K562 (cell line): ENCODE results near the gene OGDH. TPM values are rescaled to one million over a fixed set of nuclear protein-coding genes. Genes with fewer than 3 reads are reported as not detected.

Experiments
- ATAC-seq: fragments of 200-7000 bp; cut with Tn5 transposase; 3 replicates; pipeline ENCODE4 v1.9.1; 2020; ENCODE audit warnings: moderate library complexity
- BruUV-seq: library from RNA; stranded (reverse); fragments of 400-500 nt; replicated peaks from 2 replicates; lab custom pipeline; 2021; lab: Mats Ljungman, UMichigan
- CTCF ChIA-PET: fragments of 300-600 bp; formaldehyde crosslinking; extraction: SDS; loops from one replicate; lab custom pipeline; 2021; ENCODE audit warnings: low intra/inter-chr PET ratio; lab: Yijun Ruan, JAX
- POLR2A ChIA-PET: fragments of 300-600, 350-650 bp; sonication (Branson Sonifier 250); formaldehyde crosslinking; extraction: SDS; loops from one replicate; lab custom pipeline; 2021; ENCODE audit warnings: antibody characterized with exemption, inconsistent platforms; lab: Yijun Ruan, JAX
- DNase-seq, 4 experiments: peaks; one replicate each; pipeline versions ENCODE4 v3.0.0 to v3.0.0-alpha.2; 2011 to 2018; ENCODE audit warnings: low spot score in 3 of 4, mixed read lengths in 3 of 4; ENCODE audit errors: extremely low read depth in 1 of 4
- FAIRE-seq: peaks from 2 replicates; lab custom pipeline; 2011; peaks lifted over from hg19 to GRCh38; lab: Jason Lieb, UNC
- H2AFZ ChIP-seq: 2 replicates; pipeline ENCODE4 v1.6.0; 2011; ENCODE audit warnings: low read depth, low read length, control low read depth, inconsistent platforms
- H3K27ac ChIP-seq: fragments of 200-600 bp; 3 replicates; pipeline ENCODE4 v1.8.0; 2011; ENCODE audit warnings: low read depth, mild to moderate bottlenecking, control low read depth, inconsistent platforms, low read length, moderate library complexity, mixed read lengths; ENCODE audit errors: extremely low read depth
- H3K27me3 ChIP-seq, 2 experiments: fragments of 300-600 bp in 1 of 2; 2 replicates in 1 of 2; 3 replicates in 1 of 2; pipeline versions ENCODE4 v1.6.0 to v1.8.0; 2011; ENCODE audit warnings: inconsistent platforms in 2 of 2, low read length in 2 of 2, mild to moderate bottlenecking in 1 of 2, mixed read lengths in 1 of 2, moderate library complexity in 1 of 2; ENCODE audit not compliant: control insufficient read depth in 2 of 2, insufficient read depth in 2 of 2
- H3K36me3 ChIP-seq: fragments of 300-600 bp; 3 replicates; pipeline ENCODE4 v1.8.0; 2011; ENCODE audit warnings: mild to moderate bottlenecking, low read length, inconsistent platforms; ENCODE audit not compliant: control insufficient read depth, insufficient read depth
- H3K4me1 ChIP-seq, 2 experiments: fragments of 200-600 bp in 1 of 2; replicated peaks in 1 of 2; 2 replicates in 1 of 2; 3 replicates in 1 of 2; pipeline versions ENCODE4 v1.5.1 to v1.8.0; 2011; ENCODE audit warnings: inconsistent platforms in 2 of 2, low read length in 2 of 2, mild to moderate bottlenecking in 1 of 2, mixed read lengths in 1 of 2, moderate library complexity in 1 of 2; ENCODE audit not compliant: control insufficient read depth in 2 of 2, insufficient read depth in 2 of 2
- H3K4me2 ChIP-seq: 2 replicates; pipeline ENCODE4 v1.6.1; 2011; ENCODE audit warnings: low read length, control low read depth, inconsistent platforms, mixed read lengths; ENCODE audit not compliant: insufficient read depth
- H3K4me3 ChIP-seq: fragments of 200-600 bp; sonication (generic), shearing (Covaris generic); 2 replicates; pipeline ENCODE4 v1.5.1; 2016; ENCODE audit warnings: control low read depth, inconsistent platforms
- H3K79me2 ChIP-seq: fragments of 200-600 bp; 3 replicates; pipeline ENCODE4 v1.8.0; 2011; ENCODE audit warnings: low read length, inconsistent platforms; ENCODE audit not compliant: control insufficient read depth, insufficient read depth
- H3K9ac ChIP-seq, 2 experiments: 2 replicates each; pipeline versions ENCODE4 v1.6.0 to v1.6.1; 2011; ENCODE audit warnings: low read depth in 2 of 2, low read length in 2 of 2, control low read depth in 1 of 2, inconsistent platforms in 1 of 2, mild to moderate bottlenecking in 1 of 2, mixed read lengths in 1 of 2; ENCODE audit not compliant: insufficient read depth in 1 of 2
- H3K9me1 ChIP-seq: one replicate; pipeline ENCODE4 v1.6.0; 2011; ENCODE audit warnings: inconsistent platforms, mild to moderate bottlenecking, low read length, moderate library complexity; ENCODE audit not compliant: control insufficient read depth, insufficient read depth
- H3K9me3 ChIP-seq: replicated peaks from 2 replicates; pipeline ENCODE4 v1.5.1; 2011; ENCODE audit warnings: low read depth, low read length, inconsistent platforms; ENCODE audit not compliant: control insufficient read depth, insufficient read depth
- H4K20me1 ChIP-seq: replicated peaks from 2 replicates; pipeline ENCODE4 v1.6.1; 2011; ENCODE audit warnings: low read length, inconsistent platforms, mixed read lengths; ENCODE audit not compliant: control insufficient read depth, insufficient read depth
- HNRNPUL1 ChIP-seq: fragments of 200-400 bp; formaldehyde crosslinking; IDR thresholded peaks from 2 replicates; pipeline ENCODE4 v1.6.1; 2017; ENCODE audit warnings: low read length
- PKNOX1 ChIP-seq: fragments of 450-650 bp; IDR thresholded peaks from 2 replicates; pipeline ENCODE4 v1.6.1; 2016
- POLR2A ChIP-seq: fragments of 450-650 bp; conservative IDR thresholded peaks from 2 replicates; pipeline ENCODE4 v1.6.1; 2016
- PRMT5 ChIP-seq: sonication (generic); formaldehyde crosslinking; IDR thresholded peaks from 2 replicates; pipeline ENCODE4 v1.5.0; 2020; ENCODE audit warnings: missing genetic modification reagents
- RCOR1 ChIP-seq, 2 experiments: IDR thresholded peaks; 2 replicates each; pipeline ENCODE4 v1.6.1; 2012; ENCODE audit warnings: low read depth in 2 of 2, low read length in 2 of 2, borderline replicate concordance in 1 of 2, improper control_type of control experiment in 1 of 2
- ZBED1 ChIP-seq: IDR thresholded peaks from 2 replicates; pipeline ENCODE4 v1.6.1; 2014
- ZNF778 ChIP-seq: fragments of 450-650 bp; formaldehyde crosslinking; IDR thresholded peaks from 2 replicates; pipeline ENCODE4 v1.4.0; 2020; ENCODE audit warnings: mild to moderate bottlenecking, moderate library complexity
- WGBS: fragments of 100-300 bp; shearing (Covaris generic); methylation state at CpG from one replicate; pipeline ENCODE4 v1.1.6; 2016; ENCODE audit warnings: low coverage, mixed read lengths; ENCODE audit not compliant: insufficient coverage; ENCODE audit errors: missing lambda C conversion rate; 5-methylcytosine and 5-hydroxymethylcytosine counted together
- in situ Hi-C: fragments of 300-500 bp; cut with MboI; formaldehyde crosslinking; loops from 4 replicates; pipeline ENCODE4 v1.15.0; 2018; ENCODE audit warnings: inconsistent platforms, mixed read lengths
- intact Hi-C: fragments of 100-400 bp; cut with micrococcal nuclease; formaldehyde crosslinking; loops from 2 replicates; pipeline ENCODE4 v1.14.2; 2022
- polyA plus RNA-seq, 8 experiments: library from polyadenylated mRNA; depleted of rRNA in 4 of 8; stranded (reverse) in 5 of 8; unstranded in 3 of 8; fragments of >200 nt; fragmentation: Nextera tagmentation in 2 of 8; fragmentation: Illumina TruSeq in 1 of 8; extraction: Ambion mirVana in 2 of 8; extraction: Trizol in 1 of 8; gene quantifications; 2 replicates each; pipeline versions ENCODE4 v1.2.1 to v1.2.3, GENCODE V29; 2011 to 2014; ENCODE audit warnings: inconsistent platforms in 1 of 8, missing spikeins in 1 of 8
- total RNA-seq, 7 experiments: library from RNA; depleted of rRNA in 6 of 7; stranded (reverse); fragments of >200 nt in 6 of 7; fragmentation: Illumina TruSeq in 2 of 7; extraction: Trizol in 2 of 7; gene quantifications; 2 replicates each; pipeline versions ENCODE4 v1.2.1 to v1.2.3, GENCODE V29; 2011 to 2021; ENCODE audit warnings: low replicate concordance in 1 of 7

OGDH gene
- total and polyA plus RNA-seq, 9 of the 15 experiments (the other 6 are each of a cell fraction or from before 2014, with no cell fraction given), result 3.1 to 80.3 (median 23.5) TPM

GRCh38 chr7:44563171-44563679, 43.2 kb upstream of the OGDH start (continued):
- TF ChIP-seq PKNOX1 (no peak), RCOR1 (IDR thresholded peaks at IDR 0.05; ENCODE audit: borderline replicate concordance in 1 of 2, low read depth in 2 of 2, low read length in 2 of 2) (no peak), ZNF778 (CRISPR knock-in tag) (no peak), ZBED1 (no peak), HNRNPUL1 (no peak)

- FAIRE-seq, result no peak
- H3K4me3 ChIP-seq, result no peak overlapping the region
- CTCF ChIA-PET, result interaction anchor here (1.5 kb wide), 1 partner anchor 323 kb away, joined by 7 read pairs; no protein-coding TSS in a partner anchor
- H3K4me1 ChIP-seq, result peaks cover 51 to 54% of the 10 kb centered on the region in 2 experiments; a peak in 4 of 5 replicates
- peaks cover 21% of the 10 kb centered on the region for H4K20me1 ChIP-seq
- H3K4me2 ChIP-seq, result 0 out of 2 replicates have a peak overlapping the region, but pooled peaks have one; percentile 55
- H2AFZ ChIP-seq, result no peak overlapping the region
- peaks cover 16% of the 10 kb centered on the region for H3K79me2 ChIP-seq
- 91% methylated on average over 2 of the region's 2 CpGs for WGBS
- intact Hi-C loops (loop anchor here (5.0 kb wide), 3 partner anchors 67 to 322 kb away; no protein-coding TSS in a partner anchor), in situ Hi-C loops (no loop called here)
- TF ChIP-seq PRMT5 (CRISPR knock-in tag) (no peak), POLR2A (0 out of 2 replicates have a peak, but pooled peaks have one; percentile 18)
- no peak overlapping the region for H3K27ac ChIP-seq
- H3K9me1 ChIP-seq, result peaks cover 10% of the 10 kb centered on the region
- no peak for ATAC-seq
- peaks cover 62% of the 10 kb centered on the region for H3K36me3 ChIP-seq
- peak overlapping the region in 1 of 2 experiments; percentile 1; a peak in 1 of 4 replicates for H3K9ac ChIP-seq
- BruUV-seq, result no TSS peak
- H3K9me3 ChIP-seq, result no peaks in the 10 kb centered on the region
- peak in 1 of 4 experiments; percentile 4 for DNase-seq
- POLR2A ChIA-PET, result interaction anchor here (0.6 to 3.8 kb wide), 7 partner anchors 8 to 409 kb away, joined by 3 to 38 read pairs (median 4); partner anchors contain the start of genes DDX56, NUDCD3 and TMED4
- H3K27me3 ChIP-seq, result no peaks in the 10 kb centered on the region
Measured at GRCh38 chr7:44564606-44565005, 41.8 kb upstream of the OGDH start.
